ENCODE measurements around the gene NINJ2.
"Not testable (repeated sequence)": the region's sequence is repeated elsewhere in the genome, so short reads cannot be mapped to it uniquely, and the experiment has no call there.

Gene NINJ2

DNA sequence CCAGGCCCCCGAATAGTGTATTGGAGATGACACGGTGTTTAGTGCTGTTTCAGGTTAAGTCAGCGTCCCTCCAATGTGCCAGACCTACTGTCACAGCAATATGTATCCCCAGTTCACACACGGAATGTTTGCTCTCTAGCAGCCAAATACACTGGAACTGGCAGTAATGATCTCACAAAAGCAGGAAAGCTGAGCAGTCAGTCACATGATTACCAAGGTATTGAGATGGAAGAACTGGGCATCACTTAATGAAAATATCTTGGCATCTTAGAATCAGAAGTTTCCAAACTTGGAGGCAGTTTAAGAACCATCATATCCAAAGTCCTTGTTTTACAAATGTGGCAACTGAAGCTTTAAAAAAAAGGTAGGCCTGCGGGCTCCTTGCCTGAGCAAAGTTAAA is 23.3 kb downstream of the NINJ2 start:
- DNase-seq: no peak

DNA sequence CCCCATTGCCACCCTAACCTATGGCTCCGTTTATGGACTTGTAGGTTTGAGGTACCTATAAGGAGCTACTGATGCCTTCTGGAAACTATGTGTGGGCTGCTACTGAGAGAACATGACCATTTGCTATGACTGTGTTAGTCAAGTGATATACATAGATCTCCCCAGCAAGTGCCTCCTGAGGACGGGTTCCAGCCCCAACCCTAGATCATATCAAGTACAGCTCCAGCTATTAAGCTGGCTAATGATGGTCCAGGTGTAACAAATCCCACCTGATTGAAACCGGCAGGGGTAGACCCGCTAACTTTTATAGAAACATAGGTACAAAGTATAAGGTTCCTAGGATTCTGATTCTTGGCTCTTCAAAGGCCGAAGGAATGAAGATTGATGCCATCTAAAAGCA is 23.7 kb downstream of the NINJ2 start:
- no peak for DNase-seq

DNA sequence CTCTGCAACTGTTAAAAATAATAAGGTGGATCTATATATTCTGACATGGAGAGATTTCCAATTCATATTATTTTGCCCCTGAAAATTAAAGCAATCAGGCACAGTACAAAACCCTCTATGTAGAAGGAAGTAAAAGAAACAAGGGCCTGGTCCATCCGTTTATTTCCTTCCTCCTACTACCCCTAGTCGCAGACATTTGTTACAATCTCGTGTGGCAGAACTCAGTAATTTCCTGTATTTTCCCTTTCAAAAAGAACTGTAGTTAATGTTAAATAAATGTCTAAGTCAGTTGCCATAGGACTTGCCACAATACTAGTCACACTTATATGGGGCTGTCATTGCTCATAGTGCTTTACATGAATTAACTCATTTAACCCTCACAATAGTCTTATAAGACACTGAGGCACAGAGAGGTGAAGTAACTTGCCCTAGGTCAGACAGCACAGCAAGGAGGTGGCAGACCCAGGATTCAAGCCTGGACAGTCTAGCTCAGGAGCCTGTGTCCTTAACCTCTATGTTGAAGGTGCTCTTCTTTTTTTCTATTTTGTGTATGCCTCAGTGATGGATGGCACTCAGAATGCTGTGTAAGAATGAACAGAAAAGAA is 24.2 kb downstream of the NINJ2 start:
- no peak for DNase-seq

DNA sequence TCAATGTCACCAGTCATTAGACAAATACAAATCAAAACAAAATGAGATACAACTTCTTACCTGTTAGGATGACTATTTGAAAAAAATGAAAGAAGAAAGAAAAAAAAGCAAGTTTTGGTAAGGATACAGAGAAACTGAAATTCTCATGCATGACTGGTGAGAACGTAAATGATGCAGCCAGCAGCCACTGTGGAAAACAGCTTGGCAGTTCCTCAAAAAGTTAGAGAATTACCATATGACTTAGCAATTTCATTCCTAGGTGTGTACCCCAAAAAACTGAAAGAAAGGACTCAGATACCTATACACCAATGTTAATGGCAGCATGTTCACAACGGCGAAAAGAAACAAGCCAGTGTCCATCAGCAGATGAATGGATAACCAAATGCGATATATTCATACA is 26.6 kb downstream of the NINJ2 start:
- DNase-seq: no peak

DNA sequence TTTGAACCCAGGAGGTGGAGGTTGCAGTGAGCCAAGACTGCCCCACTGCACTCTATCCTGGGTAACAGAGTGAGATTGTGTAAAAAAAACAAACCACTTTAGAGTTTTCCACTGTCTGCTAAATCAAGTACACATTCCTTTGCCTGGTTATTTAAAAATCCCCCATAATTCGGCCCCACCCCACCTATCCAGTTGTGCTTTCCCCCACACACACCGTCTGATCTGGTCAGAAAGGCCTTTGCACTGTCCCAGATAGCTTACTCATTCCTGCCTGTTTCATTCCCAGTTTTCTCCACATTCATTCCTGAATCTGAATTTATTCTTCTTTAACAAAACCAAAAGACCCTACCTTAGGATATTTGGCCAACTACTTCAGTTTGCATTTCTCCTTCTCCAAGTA is 29.5 kb downstream of the NINJ2 start:
- no peak for DNase-seq

DNA sequence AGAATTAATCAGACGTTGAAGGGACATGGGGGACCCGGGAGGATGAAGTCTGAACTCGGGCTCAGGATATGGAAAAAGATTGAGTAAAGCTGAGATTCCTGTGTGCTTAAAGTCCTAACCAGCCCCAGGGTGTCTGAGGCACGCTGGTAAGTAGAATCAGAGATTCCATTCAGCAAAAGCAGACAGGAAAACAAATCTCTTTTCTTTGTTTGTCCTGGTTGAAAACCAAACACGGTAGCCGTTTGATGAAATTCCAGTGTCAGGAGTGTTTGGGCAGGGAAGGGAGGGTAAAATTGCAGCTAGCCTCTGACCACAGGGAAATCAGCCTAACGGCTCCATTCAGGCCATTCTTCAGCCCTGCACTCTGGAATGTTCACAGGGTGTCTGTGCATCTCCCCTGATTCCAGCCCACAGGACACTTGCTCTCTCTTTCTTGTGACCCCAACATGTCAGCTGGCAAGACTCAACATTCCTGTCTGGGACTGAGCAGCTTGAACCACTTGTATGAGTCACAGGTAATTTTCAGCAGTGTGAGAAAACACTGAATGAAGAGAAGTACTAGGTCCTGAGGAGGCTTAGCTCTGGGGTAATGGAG is 31.0 kb downstream of the NINJ2 start:
- no peak for DNase-seq

DNA sequence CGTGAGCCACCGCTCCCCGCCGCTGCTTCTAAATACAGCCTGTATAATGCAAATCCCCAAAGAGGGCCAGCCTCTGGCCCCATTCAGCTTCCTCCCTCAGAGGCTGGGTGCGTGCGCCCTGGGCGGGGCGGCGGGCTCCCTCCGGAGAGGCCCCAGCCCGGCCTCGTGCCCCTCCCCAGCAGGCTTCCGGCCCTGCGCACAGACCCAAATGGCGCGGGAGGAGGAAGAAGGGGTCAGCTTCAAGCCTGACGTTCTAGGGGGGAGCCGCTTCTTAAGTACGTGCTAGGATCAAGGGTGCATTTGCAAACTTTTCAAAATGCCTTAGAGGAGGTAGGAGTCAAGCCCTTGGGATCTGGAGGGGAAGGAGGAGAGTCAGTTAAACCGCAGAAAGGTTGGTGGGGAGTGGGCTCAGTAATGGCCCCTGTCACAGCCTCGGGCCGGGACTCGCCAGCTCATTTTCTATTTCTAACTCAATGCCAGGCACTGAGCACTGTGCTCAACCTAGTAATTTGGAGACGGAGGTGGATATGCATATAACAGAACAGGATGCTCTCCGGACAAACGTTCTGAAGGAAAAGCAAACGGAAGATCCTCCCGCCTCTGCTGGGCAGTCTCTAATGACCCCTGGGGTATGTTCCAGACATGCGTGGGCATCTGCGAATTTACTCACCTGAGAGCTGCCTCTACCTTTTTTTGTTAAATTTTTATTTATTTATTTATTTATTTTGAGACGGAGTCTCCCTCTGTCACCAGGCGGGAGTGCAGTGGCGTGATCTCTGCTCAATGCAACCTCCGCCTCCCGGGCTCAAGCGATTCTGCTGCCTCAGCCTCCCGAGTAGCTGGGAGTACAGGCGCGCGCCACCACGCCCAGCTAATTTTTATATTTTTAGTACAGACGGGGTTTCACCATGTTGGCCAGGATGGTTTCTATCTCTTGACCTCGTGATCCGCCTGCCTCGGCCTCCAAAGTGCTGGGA is 32.3 kb downstream of the NINJ2 start:
- DNase-seq: peak; percentile 68

DNA sequence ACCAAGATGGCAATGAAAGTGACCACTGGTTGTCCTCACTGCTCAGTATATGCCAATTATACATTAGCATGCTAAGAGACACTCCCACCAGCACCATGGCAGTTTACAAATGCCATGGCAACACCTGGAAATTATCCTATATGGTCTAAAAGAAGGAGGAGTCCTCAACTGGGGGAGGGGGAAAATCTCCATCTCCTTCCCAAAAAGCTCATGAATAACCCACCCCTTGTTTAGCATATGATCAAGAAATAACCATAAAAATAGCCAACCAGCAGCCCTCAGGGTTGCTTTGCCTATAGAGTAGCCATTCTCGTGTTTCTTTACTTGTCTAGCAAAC is 34.5 kb downstream of the NINJ2 start:
- not testable (repeated sequence) for DNase-seq

DNA sequence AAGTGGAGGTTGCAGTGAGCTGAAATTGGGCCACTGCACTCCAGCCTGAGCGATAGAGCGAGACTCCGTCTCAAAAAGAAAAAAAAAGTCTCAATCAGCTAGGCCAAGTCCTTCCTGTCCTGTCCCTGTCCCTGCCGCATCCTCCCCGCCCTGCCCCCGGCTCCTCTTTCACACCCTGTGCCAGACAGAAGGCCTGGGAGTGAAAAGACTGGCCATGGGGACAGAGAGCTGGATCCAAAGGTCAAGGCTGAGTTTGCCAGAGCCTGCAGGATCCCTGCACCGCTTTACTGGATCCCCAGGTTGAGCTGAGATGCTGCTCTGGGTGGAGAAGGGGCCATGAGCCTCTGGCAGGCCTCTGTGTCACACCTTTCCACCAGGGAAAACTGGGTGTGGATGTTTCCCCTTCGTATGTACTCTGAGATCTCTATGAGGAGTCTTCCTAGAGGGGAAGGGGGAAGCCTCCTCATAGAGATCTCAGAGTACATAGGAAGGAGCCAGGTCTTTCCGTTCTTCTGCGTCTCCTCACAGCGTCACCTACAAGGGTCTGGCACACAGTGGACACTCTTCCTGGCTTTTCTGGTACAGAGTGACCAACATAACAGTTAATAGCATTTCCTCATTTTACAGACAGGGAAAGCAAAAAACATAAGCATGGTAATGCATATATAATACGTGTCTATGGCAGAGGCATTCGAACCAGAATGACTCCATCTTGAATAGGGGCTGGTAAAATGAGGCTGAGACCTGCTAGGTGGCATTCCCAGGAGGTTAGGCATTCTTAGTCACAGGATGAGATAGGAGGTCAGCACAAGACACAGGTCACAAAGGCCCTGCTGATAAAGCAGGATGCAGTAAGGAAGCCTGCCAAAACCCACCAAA is 35.1 kb downstream of the NINJ2 start:
- DNase-seq: no peak

DNA sequence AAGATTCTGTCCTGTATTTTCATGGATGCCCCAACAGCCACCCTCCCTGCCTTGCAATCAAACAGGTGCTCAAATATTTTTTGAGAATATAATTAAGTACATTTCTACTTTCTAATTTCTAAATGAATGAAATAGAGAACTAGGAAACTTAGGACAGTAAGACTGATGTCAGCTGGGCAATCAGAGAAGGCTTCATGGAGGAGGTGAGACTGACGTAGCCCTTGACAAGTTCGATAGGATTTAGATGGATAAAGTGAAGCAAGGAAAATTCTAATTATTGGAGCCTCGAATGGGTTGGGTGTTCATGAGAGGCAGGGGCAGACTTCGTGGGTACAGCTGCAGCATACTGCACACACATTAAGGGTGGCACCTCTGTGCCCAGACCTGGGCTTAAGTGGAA is 36.0 kb downstream of the NINJ2 start:
- no peak for DNase-seq

DNA sequence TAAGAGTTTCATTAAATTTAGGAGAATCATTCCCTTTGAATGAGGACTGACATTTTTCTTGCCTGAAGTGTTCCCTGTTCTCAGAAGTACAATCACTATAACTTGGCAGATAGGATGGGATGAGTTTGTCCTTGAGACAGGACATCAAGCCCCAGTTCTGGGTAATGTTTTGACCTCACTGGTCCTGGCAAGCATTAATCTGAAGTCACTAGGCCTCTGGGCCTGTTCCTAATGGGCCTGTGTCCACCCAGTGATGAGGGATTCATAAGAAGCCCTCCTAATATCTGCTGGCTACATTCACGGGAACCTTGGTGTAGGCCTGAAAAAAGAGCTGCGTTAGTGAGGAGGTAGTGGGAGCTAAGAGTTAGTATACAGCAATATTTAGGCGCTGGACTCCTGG is 37.2 kb downstream of the NINJ2 start:
- DNase-seq: no peak

DNA sequence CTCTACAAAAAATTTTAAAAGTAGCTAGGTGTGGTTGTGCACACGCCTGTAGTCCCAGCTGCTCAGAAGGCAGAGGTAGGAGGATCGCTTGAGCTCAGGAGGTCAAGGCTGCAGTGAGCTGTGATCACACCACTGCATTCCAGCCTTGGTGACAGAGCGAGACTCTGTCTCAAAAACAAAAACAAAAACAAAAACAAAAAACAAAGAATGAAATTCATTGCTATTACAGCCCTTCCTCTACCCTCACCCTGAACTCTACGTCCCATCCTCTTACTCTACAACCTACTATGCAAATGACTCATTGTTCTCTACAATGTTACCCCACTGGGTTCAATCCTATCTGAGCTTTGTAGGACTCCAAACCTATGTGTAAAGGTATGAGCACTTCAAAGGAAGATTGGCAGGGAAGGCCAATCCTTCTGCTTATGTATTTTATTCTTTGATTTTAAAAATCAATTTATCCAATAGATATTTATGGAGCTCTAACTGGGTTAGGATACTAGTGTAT is 39.3 kb downstream of the NINJ2 start:
- DNase-seq: no peak

DNA sequence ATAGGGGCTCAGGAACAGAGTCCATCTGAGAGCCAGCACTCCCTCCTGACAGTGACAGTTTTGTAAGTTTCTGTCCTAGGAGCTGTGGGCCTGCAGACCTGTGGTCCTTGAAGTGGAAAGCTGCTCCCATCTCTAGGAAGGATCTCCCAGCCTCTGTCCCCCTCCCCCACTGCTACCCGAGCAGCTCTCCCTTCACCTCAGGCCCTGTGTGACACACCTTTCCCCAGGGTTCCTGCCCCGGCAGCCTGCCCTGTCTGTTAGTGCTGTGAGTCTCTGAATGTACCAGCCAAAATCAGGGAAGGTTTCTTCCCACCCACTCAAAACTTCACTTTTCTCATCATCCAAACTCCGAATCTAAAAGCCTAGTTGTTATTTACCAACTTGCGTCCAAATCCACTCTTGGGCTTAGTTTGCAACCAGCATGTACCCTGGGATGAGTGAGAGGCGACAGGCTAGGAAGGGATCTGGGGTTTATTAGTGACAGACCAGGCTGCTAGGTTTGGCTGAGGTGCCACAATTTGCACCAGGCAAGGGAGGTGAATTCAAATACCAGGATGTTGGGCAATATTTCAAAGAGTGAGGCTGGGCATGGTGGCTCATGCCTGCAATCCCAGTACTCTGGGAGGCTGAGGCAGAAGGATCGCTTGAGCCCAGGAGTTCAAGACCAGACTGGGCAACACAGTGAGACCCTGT is 39.9 kb downstream of the NINJ2 start:
- no peak for DNase-seq

DNA sequence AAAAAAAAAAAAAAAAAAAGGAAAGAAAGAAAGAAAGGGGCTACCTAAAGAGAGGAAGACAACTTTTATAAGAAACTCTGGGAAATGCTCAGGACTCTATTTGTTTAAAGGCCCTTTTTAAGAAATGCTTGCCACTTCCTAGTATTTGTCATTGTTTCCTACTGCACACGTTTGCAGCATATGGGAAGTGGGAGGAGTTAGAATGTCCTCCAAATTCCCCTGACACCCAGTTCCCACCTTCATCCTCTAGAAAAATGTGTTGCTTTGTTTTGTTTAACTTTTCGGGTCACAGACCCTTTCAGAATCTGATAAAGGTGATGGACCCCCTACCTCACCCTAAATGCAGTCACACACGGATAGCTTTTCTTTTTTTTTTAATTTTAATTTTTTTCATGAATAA is 40.8 kb downstream of the NINJ2 start:
- DNase-seq: no peak

DNA sequence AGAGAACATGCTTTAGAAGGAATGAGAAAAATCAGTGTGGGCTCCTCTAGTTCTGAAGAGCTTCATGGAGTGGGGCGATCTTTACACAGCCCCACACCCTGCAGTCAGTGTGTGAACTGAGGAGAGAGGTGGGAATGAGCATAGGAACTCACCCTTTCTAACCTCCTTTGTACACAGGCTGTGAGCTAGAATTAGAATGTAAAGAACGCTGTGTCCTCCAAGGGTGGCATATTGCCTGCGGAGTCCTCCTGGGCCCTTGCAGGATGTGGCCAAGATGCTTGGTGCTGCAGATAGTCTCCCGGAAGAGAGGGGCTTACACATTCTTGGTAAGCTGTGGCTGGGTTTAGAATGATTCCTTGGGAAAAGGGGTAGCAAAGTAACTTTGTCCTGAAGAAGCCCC is 43.9 kb downstream of the NINJ2 start:
- DNase-seq: no peak

DNA sequence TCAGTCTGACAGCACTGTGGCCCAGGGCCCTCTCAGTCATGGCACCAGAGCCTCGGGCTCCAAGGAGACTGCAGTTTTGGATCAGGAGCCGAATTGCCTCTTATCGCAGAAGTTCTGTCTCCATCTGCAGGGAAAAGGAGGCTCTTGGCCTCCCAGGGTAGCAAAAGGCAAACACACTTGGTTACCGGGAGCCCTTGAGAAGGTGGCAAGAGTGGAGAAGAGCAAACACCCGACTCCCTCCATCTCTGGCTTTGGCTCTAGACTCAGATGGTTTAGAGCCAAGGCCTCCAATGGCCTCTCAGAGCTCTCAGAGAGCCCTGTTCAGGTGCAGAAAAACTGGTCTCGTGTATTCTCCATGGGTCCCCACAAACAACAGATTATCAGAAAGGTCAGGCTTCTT is 44.6 kb downstream of the NINJ2 start:
- no peak for DNase-seq

DNA sequence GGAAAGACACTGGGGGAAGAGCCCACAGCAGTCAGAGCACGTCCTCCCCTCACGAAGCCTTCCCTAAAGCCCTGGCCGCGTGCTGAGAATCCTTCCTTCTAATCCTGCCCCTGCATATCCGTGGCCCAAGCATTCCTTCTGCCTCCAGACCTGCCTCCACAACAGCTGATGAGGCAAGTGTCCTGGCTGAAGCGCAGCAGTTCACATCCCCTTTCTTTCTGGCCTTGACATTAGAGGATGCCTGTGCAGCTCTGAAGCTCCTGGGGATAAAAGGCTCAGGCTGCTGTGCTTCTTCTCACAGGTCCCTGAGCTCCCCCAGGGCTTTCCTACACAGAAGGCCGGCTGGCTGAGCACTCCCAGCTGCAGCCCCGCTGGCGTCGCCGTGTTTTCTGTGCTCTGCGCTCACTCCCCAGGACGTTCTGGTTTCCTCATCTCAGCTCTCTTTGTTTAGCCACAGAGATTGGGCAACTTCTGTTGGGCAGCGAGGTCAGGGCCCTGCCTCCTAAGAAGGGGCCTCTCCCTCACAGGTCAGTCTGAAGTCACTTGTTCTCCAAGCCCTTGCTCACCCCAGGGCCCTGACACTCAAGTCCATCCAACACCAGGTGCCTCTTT is 45.8 kb downstream of the NINJ2 start:
- no peak for DNase-seq

DNA sequence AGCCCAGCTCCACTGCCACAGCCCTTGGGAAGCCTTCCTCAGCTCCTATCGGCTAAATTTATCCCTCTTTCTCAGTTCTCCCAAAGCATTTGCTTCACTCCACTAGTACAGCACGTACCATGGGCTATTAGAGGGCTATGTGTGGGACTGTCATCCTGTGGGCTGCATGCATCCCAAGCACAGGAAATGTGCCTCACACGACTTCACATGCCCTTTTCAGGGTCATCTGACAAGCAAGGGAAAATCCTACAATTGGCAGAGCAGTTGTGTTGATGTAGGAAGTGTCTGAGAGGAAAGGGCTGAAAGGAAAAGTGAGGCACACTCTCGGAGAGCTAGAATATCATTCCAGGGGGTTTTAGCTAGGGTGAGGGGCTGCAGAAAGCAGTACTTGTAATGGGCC is 47.6 kb downstream of the NINJ2 start:
- DNase-seq: no peak

DNA sequence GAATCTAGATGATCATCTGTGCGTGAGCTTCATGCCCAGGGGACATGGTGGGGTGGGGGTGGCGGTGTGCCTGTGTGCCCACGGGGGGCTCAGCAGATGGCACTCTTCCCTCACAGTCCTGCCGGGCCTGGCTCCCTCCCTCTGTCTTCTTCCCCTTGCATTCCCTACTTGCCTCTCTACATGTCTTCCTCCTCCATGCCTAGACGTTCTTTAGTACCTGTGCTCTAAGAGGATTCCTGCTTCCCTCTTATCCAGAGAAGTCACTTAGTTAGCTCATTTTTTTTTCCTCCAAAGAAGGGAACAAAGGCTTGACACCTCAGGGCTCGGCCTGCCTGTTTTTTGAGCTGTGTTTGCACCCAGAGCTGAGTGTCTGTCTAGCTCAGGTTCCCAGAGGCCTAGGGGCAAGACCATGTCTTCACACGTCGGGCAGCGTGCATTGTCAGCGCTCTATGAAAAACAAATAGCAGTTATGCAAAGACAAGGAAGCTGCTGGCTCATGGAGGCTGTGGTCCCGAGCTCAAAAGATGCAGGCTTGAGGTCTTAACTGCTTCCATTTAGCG is 48.8 kb downstream of the NINJ2 start:
- no peak for DNase-seq

DNA sequence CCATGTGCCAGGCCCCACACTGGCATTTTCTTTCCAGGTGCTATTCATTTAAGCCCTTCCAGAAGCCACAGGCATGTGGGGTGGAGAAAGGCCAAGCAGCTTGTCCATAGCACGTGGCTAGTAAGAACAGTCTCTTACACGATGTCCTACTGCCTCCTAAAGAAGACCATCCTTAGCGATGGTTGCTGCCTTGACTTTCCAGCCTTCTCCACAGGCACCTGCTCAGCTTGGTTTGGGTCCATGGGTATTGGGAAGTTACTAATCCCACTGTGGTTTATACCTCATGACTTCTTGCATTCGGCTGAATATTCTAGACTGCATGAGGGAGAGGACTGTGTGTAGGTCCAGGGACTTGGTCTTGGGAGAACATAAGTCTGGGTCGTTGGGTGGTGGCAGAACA is 49.2 kb downstream of the NINJ2 start:
- DNase-seq: no peak

DNA sequence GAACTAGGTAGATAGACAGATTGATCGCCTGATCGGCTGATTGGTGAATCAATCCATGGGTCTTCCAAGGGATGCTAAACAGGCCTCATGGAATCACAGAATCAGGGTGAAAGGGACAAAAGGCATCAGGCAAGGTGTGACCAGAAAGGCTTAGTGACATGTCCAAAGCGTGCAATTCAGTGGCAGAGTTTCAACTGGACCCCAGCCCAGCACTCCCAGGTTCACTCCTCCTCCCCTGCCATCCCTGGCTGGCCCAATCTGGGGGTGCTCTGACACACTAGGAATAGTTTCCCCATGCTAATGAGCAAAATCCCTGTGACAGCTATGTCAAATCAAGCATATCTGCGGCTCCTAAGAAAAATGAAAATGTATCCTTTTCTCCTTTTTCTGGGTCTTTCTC is 50.4 kb downstream of the NINJ2 start:
- no peak for DNase-seq

DNA sequence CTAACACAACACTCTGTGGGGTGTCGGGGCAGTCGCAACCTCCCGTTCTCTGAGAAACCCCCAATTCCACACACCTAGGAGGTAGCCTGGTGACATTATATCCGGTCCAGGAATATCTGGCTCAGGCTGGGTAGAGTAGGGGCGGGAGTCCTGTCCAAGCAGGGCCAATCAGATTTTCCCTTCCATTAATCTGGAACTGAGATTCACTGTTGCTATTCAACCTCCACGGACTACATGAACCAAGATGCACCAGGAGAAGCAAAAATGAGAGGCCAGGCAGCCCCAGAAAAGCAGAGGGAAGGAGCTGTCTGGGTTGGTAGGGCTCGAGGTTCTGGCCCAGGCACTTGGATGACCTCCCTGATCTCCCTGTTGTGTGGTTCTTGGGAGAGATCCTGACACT is 51.0 kb downstream of the NINJ2 start:
- DNase-seq: no peak

Data from activated effector memory CD4-positive, alpha-beta T cell treated with Interleukin-2 at 50 U/mL for 16 hours (primary cell).